AG04449 (cell line): Measurements from ENCODE around the gene GALNTL6.

Experiments
- CTCF ChIA-PET: fragments of 350-600 bp; formaldehyde crosslinking; extraction: SDS; loops from one replicate; lab custom pipeline; 2021; ENCODE audit warnings: antibody characterized with exemption; lab: Yijun Ruan, JAX
- POLR2A ChIA-PET: fragments of 400-600, 350-600 bp; formaldehyde crosslinking; extraction: SDS; loops from one replicate; lab custom pipeline; 2020; ENCODE audit warnings: antibody characterized with exemption, inconsistent platforms; lab: Yijun Ruan, JAX
- DNase-seq: peaks from one replicate; pipeline ENCODE4 v3.0.0-alpha.2; 2010; ENCODE audit warnings: low read depth, low spot score
- H3K4me3 ChIP-seq: 2 replicates; pipeline ENCODE4 v1.5.1; 2011; ENCODE audit warnings: low read depth, mild to moderate bottlenecking, control low read depth, low read length
- CTCF ChIP-seq: IDR thresholded peaks from one replicate; pipeline ENCODE4 v1.5.1; 2011; ENCODE audit warnings: mild to moderate bottlenecking, moderate library complexity, low read length, control low read depth, inconsistent platforms; ENCODE audit not compliant: insufficient read depth; ENCODE audit errors: missing control alignments

The GALNTL6 gene

GRCh38 chr4:173046144-173046543 is 1232.9 kb downstream of the GALNTL6 start:
- ChIA-PET CTCF (interaction anchor here (1.1 kb wide), 1 partner anchor 21 kb away, joined by 3 read pairs; no protein-coding TSS in a partner anchor), POLR2A (no interaction called here)
- no peak overlapping the region for H3K4me3 ChIP-seq
- TF ChIP-seq CTCF, result no peak
- DNase-seq, result no peak

GRCh38 chr4:173046818-173047217 is 1233.6 kb downstream of the GALNTL6 start:
- CTCF ChIA-PET, result interaction anchor here (0.9 to 1.0 kb wide), 2 partner anchors 22 to 34 kb away, joined by 3 read pairs; no protein-coding TSS in a partner anchor
- no peak for DNase-seq
- H3K4me3 ChIP-seq, result no peak overlapping the region
- POLR2A ChIA-PET, result no interaction called here
- TF ChIP-seq CTCF, result no peak

- ChIA-PET CTCF (interaction anchor here (0.6 kb wide), 1 partner anchor 81 kb away, joined by 3 read pairs; no protein-coding TSS in a partner anchor), POLR2A (no interaction called here)
Observed at GRCh38 chr4:173051232-173051631, 1238.0 kb downstream of the GALNTL6 start.

GRCh38 chr4:173051716-173052115 is 1238.5 kb downstream of the GALNTL6 start:
- ChIA-PET POLR2A (no interaction called here), CTCF (interaction anchor here (0.6 to 1.2 kb wide), 2 partner anchors 81 to 206 kb away, joined by 3 to 6 read pairs; no protein-coding TSS in a partner anchor)
- TF ChIP-seq CTCF, result no peak
- no peak for DNase-seq
- no peak overlapping the region for H3K4me3 ChIP-seq

More at GRCh38 chr4:173051232-173051631, 1238.0 kb downstream of the GALNTL6 start:
- TF ChIP-seq CTCF, result no peak
- no peak for DNase-seq
- H3K4me3 ChIP-seq, result no peak overlapping the region

GRCh38 chr4:173052439-173052838 is 1239.2 kb downstream of the GALNTL6 start:
- no peak overlapping the region for H3K4me3 ChIP-seq
- no peak for DNase-seq
- ChIA-PET POLR2A (no interaction called here), CTCF (interaction anchor here (1.2 kb wide), 1 partner anchor 205 kb away, joined by 6 read pairs; no protein-coding TSS in a partner anchor)
- TF ChIP-seq CTCF, result no peak

- no peak for TF ChIP-seq CTCF
- POLR2A ChIA-PET, result no interaction called here
- DNase-seq, result no peak
Observed at GRCh38 chr4:173056271-173056670, 1243.1 kb downstream of the GALNTL6 start.

More at GRCh38 chr4:173056271-173056670, 1243.1 kb downstream of the GALNTL6 start:
- no peak overlapping the region for H3K4me3 ChIP-seq
- CTCF ChIA-PET, result interaction anchor here (0.6 to 1.0 kb wide), 4 partner anchors 29 to 201 kb away, joined by 3 read pairs; no protein-coding TSS in a partner anchor
